ENCODE measurements around the gene SH3RF2.
A peak's percentile ranks its signal among the peaks of the same experiment; 100 is the strongest.

The SH3RF2 gene

DNA sequence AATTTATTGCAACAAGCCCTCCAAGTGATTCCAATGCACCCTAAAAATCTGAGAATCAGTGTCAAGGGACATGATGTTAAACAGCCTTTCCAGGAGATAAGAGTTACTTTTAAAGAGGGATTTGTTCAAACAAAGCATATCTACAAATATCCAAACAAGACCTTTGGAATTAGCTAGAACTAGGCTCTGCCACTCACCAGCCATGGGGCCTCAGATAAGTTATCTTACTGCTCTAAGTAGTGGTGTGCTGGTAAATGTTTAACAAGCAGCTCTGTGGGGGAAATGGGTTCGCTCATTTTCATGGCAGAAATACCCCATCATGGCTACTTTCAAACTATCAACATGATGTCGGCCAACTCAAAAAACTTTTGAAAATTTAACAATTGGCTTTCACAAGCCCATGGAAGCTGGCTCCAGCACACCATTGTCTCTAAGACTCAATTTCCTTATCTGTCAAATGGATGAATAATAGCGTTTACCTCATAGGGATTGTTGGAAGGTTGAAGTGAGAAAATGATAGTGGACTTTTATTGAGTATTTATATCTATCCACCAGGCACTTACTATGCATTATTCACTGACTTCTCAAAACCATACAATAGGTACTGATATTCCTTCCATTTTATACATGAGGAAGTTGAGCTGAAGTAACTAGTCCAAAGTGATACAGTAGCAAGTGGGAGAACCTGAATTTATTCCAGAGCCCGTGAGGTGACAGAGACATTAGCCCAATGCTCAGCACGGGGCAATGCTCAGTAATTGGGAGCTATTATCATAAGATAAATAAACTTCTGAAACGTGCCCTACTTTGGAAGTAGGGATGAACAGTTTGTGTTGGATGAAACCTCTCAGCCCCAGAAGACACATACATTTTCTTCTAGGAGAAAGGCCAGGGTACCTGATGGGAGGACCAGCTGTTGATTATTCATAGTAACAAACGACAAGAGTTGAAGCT is 43.2 kb downstream of the SH3RF2 start:
- Histone ChIP-seq H3K4me1 (ENCODE audit: control insufficient read depth, insufficient read depth, low read length) (peaks cover 12% of the 10 kb centered on the region), H3K27ac (ENCODE audit: low read depth, low read length) (peak overlapping the region; percentile 64), H3K9ac (ENCODE audit: low read depth, low read length) (no peak overlapping the region), H3K36me3 (ENCODE audit: control insufficient read depth, insufficient read depth, low read length) (no peaks in the 10 kb centered on the region), H3K4me3 (ENCODE audit: low read depth, low read length) (no peak overlapping the region), H3K27me3 (ENCODE audit: control insufficient read depth, insufficient read depth, low read length) (no peaks in the 10 kb centered on the region), H3K9me3 (ENCODE audit: control insufficient read depth, insufficient read depth, low read length) (no peaks in the 10 kb centered on the region)

DNA sequence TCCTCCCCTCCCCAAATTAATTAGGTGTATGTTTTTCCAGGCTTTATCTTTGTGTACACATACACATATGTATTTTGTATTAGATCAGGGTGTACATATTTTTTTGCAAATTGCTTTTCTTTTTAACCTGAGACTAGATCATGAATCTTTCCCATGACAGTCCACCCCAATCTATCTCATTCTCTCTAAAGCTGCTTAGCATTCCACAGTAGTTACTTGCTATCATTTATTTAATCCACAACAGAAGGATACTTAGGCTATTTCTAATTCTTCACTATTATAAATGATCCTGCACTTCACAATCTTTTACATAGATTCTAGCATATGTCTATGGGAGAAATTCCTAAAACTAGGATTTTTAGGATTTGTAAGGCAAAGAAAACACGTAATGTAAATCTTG is 43.9 kb downstream of the SH3RF2 start:
- Histone ChIP-seq H3K9me3 (ENCODE audit: control insufficient read depth, insufficient read depth, low read length) (no peaks in the 10 kb centered on the region), H3K9ac (ENCODE audit: low read depth, low read length) (no peak overlapping the region), H3K4me3 (ENCODE audit: low read depth, low read length) (no peak overlapping the region), H3K27ac (ENCODE audit: low read depth, low read length) (no peak overlapping the region), H3K36me3 (ENCODE audit: control insufficient read depth, insufficient read depth, low read length) (no peaks in the 10 kb centered on the region), H3K4me1 (ENCODE audit: control insufficient read depth, insufficient read depth, low read length) (peaks cover 12% of the 10 kb centered on the region), H3K27me3 (ENCODE audit: control insufficient read depth, insufficient read depth, low read length) (no peaks in the 10 kb centered on the region)

DNA sequence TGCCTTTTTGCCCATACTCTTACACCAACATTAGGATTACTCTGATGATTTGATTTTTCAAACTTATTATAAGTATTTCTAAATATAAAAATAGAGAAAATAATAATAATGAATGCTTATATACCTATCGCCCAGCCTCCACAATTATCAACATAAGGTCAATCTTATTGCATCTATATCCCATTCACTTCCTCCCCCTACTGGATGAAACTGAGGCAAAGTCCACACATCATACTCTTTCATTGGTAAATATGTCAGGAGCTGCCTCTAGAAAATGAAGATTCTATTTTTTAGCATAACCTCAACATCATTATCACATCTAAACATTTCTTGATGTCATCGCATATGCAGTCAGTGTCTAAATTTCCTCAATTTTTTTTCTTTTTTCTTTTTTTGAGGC is 44.3 kb downstream of the SH3RF2 start:
- Histone ChIP-seq H3K4me3 (ENCODE audit: low read depth, low read length) (no peak overlapping the region), H3K9me3 (ENCODE audit: control insufficient read depth, insufficient read depth, low read length) (no peaks in the 10 kb centered on the region), H3K4me1 (ENCODE audit: control insufficient read depth, insufficient read depth, low read length) (peaks cover 12% of the 10 kb centered on the region), H3K27me3 (ENCODE audit: control insufficient read depth, insufficient read depth, low read length) (no peaks in the 10 kb centered on the region), H3K36me3 (ENCODE audit: control insufficient read depth, insufficient read depth, low read length) (no peaks in the 10 kb centered on the region), H3K27ac (ENCODE audit: low read depth, low read length) (no peak overlapping the region), H3K9ac (ENCODE audit: low read depth, low read length) (no peak overlapping the region)

DNA sequence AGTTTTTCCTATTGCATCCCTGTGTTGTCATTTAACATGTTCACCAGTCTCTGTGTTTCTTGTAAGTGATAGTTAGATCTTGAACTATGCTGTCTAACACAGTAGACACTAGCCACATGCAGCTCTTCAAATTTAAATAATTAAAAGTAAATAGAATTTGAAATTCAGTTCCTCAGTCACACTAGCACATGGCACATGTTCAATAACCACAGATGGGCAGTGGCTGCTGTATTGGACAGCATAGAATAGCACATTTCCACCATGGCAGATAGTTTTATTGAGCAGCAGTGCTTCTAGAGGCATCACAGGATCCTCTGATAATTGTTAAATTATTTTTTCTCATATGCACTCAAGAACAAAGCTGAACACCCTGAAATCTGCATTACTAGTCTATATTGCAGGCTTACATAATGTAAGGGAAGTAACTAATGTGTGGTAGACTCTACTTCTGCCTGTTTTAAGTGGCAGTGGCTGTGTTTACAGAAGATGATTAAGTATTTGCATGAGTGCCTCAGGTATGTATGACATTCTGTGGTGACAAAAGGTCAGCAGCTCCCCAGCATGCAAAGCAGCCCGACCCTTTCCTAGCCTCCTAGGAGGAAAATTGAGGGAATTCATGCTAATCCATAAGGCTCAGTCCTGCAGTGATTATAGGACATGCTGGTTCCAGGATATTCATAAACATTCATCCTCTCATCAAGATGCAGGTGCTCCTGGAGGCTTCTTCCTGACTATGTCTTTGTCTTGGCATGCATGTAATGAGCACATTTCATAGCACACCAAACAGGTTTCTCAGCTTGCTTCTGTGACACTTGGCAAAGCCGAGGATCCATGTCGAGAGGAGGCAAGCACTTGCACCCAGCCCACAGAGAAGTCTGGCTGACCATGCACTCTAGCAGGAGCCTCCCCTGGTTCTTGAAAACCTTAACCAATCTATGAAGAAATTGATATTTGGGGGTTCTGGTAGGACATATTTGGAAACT is 45.5 kb downstream of the SH3RF2 start:
- Histone ChIP-seq H3K9me3 (ENCODE audit: control insufficient read depth, insufficient read depth, low read length) (no peaks in the 10 kb centered on the region), H3K4me3 (ENCODE audit: low read depth, low read length) (no peak overlapping the region), H3K36me3 (ENCODE audit: control insufficient read depth, insufficient read depth, low read length) (no peaks in the 10 kb centered on the region), H3K4me1 (ENCODE audit: control insufficient read depth, insufficient read depth, low read length) (peaks cover 7% of the 10 kb centered on the region), H3K27ac (ENCODE audit: low read depth, low read length) (no peak overlapping the region), H3K9ac (ENCODE audit: low read depth, low read length) (no peak overlapping the region), H3K27me3 (ENCODE audit: control insufficient read depth, insufficient read depth, low read length) (no peaks in the 10 kb centered on the region)

DNA sequence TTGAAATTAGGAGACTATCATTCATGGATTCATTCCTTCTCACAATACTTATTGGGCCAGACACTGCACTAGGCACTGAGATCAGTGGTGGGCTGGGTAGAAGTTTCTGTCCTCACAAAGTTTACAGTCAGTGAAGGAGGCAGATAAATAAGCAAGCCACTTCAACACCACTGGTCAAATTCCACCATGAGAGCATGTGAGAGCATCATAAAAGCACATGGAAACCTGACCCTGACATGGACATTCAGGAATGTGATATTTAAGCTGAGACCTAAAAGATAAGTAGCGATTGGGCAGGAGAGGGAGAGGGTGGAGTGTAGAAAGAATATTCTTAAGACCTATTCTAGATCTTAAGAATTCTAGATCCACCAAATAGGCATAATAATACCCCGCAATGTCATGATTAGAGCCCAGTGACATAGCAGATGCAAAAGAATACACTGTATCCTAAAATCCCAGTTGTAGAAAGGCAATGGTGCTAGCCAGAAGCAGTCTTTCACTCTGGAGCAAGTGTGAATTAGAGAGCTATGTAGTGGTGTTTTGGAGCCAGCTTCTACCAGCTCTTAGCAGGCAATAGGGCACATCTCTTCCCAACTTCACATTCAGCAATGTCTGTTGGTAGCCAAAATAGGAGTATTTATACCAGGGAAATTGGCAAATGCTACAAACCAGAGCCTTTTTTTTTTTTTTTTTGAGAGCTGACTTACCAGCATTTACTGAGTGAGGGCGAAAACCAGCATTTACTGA is 46.4 kb downstream of the SH3RF2 start:
- no peaks in the 10 kb centered on the region for H3K9me3 ChIP-seq (ENCODE audit: control insufficient read depth, insufficient read depth, low read length)
- no peaks in the 10 kb centered on the region for H3K27me3 ChIP-seq (ENCODE audit: control insufficient read depth, insufficient read depth, low read length)
- no peak overlapping the region for H3K4me3 ChIP-seq (ENCODE audit: low read depth, low read length)
- H3K4me1 ChIP-seq (ENCODE audit: control insufficient read depth, insufficient read depth, low read length): peaks cover 7% of the 10 kb centered on the region
- no peak overlapping the region for H3K9ac ChIP-seq (ENCODE audit: low read depth, low read length)
- no peak overlapping the region for H3K27ac ChIP-seq (ENCODE audit: low read depth, low read length)
- H3K36me3 ChIP-seq (ENCODE audit: control insufficient read depth, insufficient read depth, low read length): no peaks in the 10 kb centered on the region

DNA sequence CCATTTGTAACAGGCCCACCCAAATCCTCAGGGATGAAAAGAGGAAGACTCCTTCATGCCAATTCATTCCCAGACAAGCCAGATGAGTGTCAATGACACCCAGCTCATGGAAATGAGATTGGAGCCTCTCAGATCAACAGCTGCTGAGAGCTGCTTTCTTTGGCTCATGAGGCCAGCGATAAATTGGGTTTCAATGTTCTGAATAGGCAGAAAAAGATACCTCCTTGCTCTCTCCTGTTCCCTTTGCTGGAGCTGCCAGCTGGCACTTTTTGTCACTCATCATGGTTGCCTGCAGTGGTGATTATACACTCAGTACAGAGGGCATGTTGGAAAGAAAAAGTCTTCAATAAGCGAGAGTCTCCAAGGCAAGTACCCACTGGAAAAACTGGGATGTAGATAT is 47.1 kb downstream of the SH3RF2 start:
- H3K9ac ChIP-seq (ENCODE audit: low read depth, low read length): no peak overlapping the region
- H3K9me3 ChIP-seq (ENCODE audit: control insufficient read depth, insufficient read depth, low read length): no peaks in the 10 kb centered on the region
- H3K27ac ChIP-seq (ENCODE audit: low read depth, low read length): no peak overlapping the region
- no peak overlapping the region for H3K4me3 ChIP-seq (ENCODE audit: low read depth, low read length)
- no peaks in the 10 kb centered on the region for H3K36me3 ChIP-seq (ENCODE audit: control insufficient read depth, insufficient read depth, low read length)
- H3K4me1 ChIP-seq (ENCODE audit: control insufficient read depth, insufficient read depth, low read length): peaks cover 7% of the 10 kb centered on the region
- H3K27me3 ChIP-seq (ENCODE audit: control insufficient read depth, insufficient read depth, low read length): no peaks in the 10 kb centered on the region

DNA sequence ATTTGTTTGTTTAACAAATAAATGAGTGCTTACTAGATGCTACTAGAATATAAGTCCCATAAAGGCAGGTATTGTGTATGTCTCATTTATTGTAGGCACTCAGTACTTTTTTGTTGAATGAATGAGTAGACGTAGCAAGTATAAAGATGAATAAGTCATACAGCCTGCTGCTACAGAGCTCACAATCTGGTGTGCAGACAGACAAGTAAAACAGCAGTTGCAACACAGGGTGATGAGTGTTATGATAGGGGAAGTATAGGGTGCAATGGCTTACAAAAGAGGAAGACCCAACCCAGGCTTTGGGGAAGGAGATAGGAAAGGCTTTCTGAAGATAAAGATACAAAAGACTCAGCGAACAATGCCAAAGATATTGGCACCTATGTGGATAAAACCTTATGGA is 47.7 kb downstream of the SH3RF2 start:
- peaks cover 7% of the 10 kb centered on the region for H3K4me1 ChIP-seq (ENCODE audit: control insufficient read depth, insufficient read depth, low read length)
- no peaks in the 10 kb centered on the region for H3K27me3 ChIP-seq (ENCODE audit: control insufficient read depth, insufficient read depth, low read length)
- no peaks in the 10 kb centered on the region for H3K9me3 ChIP-seq (ENCODE audit: control insufficient read depth, insufficient read depth, low read length)
- H3K4me3 ChIP-seq (ENCODE audit: low read depth, low read length): no peak overlapping the region
- H3K36me3 ChIP-seq (ENCODE audit: control insufficient read depth, insufficient read depth, low read length): no peaks in the 10 kb centered on the region
- no peak overlapping the region for H3K27ac ChIP-seq (ENCODE audit: low read depth, low read length)
- no peak overlapping the region for H3K9ac ChIP-seq (ENCODE audit: low read depth, low read length)

DNA sequence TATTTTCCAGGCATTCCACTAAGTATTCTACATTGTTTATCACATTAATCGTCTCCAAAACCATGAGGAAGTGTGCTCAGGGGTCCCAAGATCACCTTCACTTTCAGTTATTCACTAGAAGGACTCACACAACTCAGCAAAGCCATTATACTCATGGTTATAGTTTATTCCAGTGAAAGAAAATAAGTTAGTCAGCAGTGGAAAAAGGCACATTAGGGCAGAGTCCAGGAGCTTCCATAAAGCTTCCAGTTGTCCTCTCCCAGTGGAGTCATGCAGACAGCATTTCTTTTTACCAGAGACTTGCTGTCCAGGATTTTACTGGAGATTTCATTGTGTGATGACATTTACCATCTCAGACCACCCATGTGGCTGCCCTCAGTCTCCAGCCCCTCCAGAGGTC is 51.5 kb downstream of the SH3RF2 start:
- no peak overlapping the region for H3K4me3 ChIP-seq (ENCODE audit: low read depth, low read length)
- no peak overlapping the region for H3K27ac ChIP-seq (ENCODE audit: low read depth, low read length)
- no peaks in the 10 kb centered on the region; the same call in 1 of the 2 replicates for H3K9me3 ChIP-seq (ENCODE audit: control insufficient read depth, insufficient read depth, low read length)
- H3K9ac ChIP-seq (ENCODE audit: low read depth, low read length): no peak overlapping the region
- H3K4me1 ChIP-seq (ENCODE audit: control insufficient read depth, insufficient read depth, low read length): no peaks in the 10 kb centered on the region
- no peaks in the 10 kb centered on the region for H3K36me3 ChIP-seq (ENCODE audit: control insufficient read depth, insufficient read depth, low read length)
- no peaks in the 10 kb centered on the region for H3K27me3 ChIP-seq (ENCODE audit: control insufficient read depth, insufficient read depth, low read length)

DNA sequence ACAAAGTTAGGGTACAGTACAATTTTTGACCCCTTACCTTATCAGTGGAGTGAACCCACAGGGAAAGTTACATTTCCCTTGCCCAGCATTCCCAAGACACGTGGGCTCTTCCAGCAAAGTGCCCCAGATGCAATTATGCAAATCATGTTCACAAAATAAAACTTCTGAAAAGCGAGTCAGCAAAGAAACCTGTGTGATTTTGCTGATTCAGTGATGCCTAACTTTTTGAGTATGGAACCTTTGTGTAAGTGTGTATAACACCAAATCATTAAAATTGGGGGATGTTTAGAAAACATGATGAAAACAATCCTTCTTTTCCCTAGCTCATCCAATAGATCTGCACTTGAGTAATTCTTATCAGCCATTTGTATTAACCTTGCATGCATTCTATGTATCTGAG is 52.6 kb downstream of the SH3RF2 start:
- Histone ChIP-seq H3K4me3 (ENCODE audit: low read depth, low read length) (no peak overlapping the region), H3K9me3 (ENCODE audit: control insufficient read depth, insufficient read depth, low read length) (no peaks in the 10 kb centered on the region; the same call in 1 of the 2 replicates), H3K36me3 (ENCODE audit: control insufficient read depth, insufficient read depth, low read length) (no peaks in the 10 kb centered on the region), H3K27ac (ENCODE audit: low read depth, low read length) (no peak overlapping the region), H3K9ac (ENCODE audit: low read depth, low read length) (no peak overlapping the region), H3K4me1 (ENCODE audit: control insufficient read depth, insufficient read depth, low read length) (no peaks in the 10 kb centered on the region), H3K27me3 (ENCODE audit: control insufficient read depth, insufficient read depth, low read length) (no peaks in the 10 kb centered on the region)

DNA sequence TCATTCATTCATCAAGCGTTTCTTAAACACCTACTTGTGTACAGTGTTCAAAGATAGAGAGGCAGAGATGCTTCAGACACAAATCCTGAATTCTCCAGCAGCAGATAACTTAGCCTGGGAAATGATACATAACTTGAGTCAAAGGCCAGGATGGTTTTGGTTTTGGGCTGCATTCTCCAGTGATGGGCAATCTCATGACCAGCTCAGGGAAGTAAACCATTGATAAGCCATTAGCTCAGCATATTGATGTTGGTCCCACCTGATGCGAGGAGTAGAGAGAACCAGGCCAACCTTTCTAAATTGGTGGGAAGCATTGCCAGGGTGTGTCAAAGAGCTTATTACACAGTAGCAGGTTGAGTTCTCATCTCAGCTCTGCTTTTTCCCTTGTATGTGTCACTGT is 53.0 kb downstream of the SH3RF2 start:
- no peak overlapping the region for H3K27ac ChIP-seq (ENCODE audit: low read depth, low read length)
- no peaks in the 10 kb centered on the region; the same call in 1 of the 2 replicates for H3K9me3 ChIP-seq (ENCODE audit: control insufficient read depth, insufficient read depth, low read length)
- H3K36me3 ChIP-seq (ENCODE audit: control insufficient read depth, insufficient read depth, low read length): no peaks in the 10 kb centered on the region
- no peaks in the 10 kb centered on the region for H3K4me1 ChIP-seq (ENCODE audit: control insufficient read depth, insufficient read depth, low read length)
- no peak overlapping the region for H3K9ac ChIP-seq (ENCODE audit: low read depth, low read length)
- H3K4me3 ChIP-seq (ENCODE audit: low read depth, low read length): no peak overlapping the region
- no peaks in the 10 kb centered on the region for H3K27me3 ChIP-seq (ENCODE audit: control insufficient read depth, insufficient read depth, low read length)

Measured in HUES48 (cell line).